CD4-positive, alpha-beta T cell (primary cell): ENCODE data around the gene ARFGEF2. TPM values are rescaled to one million over a fixed set of nuclear protein-coding genes. Genes with fewer than 3 reads are reported as not detected.

ENCODE experiments used
- ATAC-seq: fragments of 200-7000 bp; cut with Tn5 transposase; one replicate; pipeline ENCODE4 v1.10.0; 2022; ENCODE audit warnings: mild to moderate bottlenecking; ENCODE audit not compliant: poor library complexity
- CTCF ChIA-PET: fragments of 350-600 bp; sonication (Branson Sonifier 250); formaldehyde crosslinking; loops from one replicate; lab custom pipeline; 2021; ENCODE audit warnings: antibody characterized with exemption, inconsistent platforms; lab: Charles Lee
- POLR2A ChIA-PET: fragments of 350-600 bp; sonication (Branson Sonifier 250); formaldehyde crosslinking; loops from one replicate; lab custom pipeline; 2021; ENCODE audit warnings: antibody characterized with exemption, inconsistent platforms; lab: Charles Lee
- DNase-seq, 14 experiments: peaks; one replicate each; pipeline ENCODE4 v3.0.0-alpha.2; 2013 to 2020; ENCODE audit warnings: mixed read lengths in 2 of 14
- H3K27ac ChIP-seq, 2 donors: one replicate each; pipeline versions ENCODE4 v1.5.1 to v1.7.0; 2013; ENCODE audit warnings: low read length in 2 of 2, low read depth in 1 of 2, mild to moderate bottlenecking in 1 of 2
- H3K27me3 ChIP-seq, 2 experiments: 1 replicate in 1 of 2; 2 replicates in 1 of 2; pipeline versions ENCODE4 v1.6.1 to v1.7.0; 2013; ENCODE audit warnings: low read length in 2 of 2, control low read depth in 1 of 2, mild to moderate bottlenecking in 1 of 2, moderate library complexity in 1 of 2; ENCODE audit not compliant: insufficient read depth in 2 of 2, control insufficient read depth in 1 of 2
- H3K36me3 ChIP-seq: one replicate; pipeline ENCODE4 v1.6.1; 2013; ENCODE audit warnings: low read length, control low read depth; ENCODE audit not compliant: insufficient read depth
- H3K4me1 ChIP-seq: one replicate; pipeline ENCODE4 v1.6.1; 2013; ENCODE audit warnings: low read length, control low read depth; ENCODE audit not compliant: insufficient read depth
- H3K4me3 ChIP-seq: one replicate; pipeline ENCODE4 v1.5.1; 2013; ENCODE audit warnings: mild to moderate bottlenecking, low read length, moderate library complexity
- H3K9me3 ChIP-seq, 2 experiments: 1 replicate in 1 of 2; 2 replicates in 1 of 2; pipeline versions ENCODE4 v1.6.1 to v1.7.0; 2013; ENCODE audit warnings: low read length in 2 of 2, mild to moderate bottlenecking in 2 of 2, control low read depth in 1 of 2, moderate library complexity in 1 of 2; ENCODE audit not compliant: control insufficient read depth in 1 of 2, insufficient read depth in 1 of 2
- H3K27ac Mint-ChIP-seq: one replicate; pipeline ENCODE4 v1.8.0; 2020; ENCODE audit warnings: mixed read lengths
- H3K27me3 Mint-ChIP-seq: one replicate; pipeline ENCODE4 v1.8.0; 2021; ENCODE audit warnings: mixed read lengths
- H3K36me3 Mint-ChIP-seq: one replicate; pipeline ENCODE4 v1.8.0; 2021; ENCODE audit warnings: low read depth, mixed read lengths
- H3K4me1 Mint-ChIP-seq: one replicate; pipeline ENCODE4 v1.8.0; 2021; ENCODE audit warnings: low read depth, mixed read lengths
- H3K4me3 Mint-ChIP-seq: one replicate; pipeline ENCODE4 v1.8.0; 2020; ENCODE audit warnings: mild to moderate bottlenecking, mixed read lengths
- H3K9me3 Mint-ChIP-seq: one replicate; pipeline ENCODE4 v1.8.0; 2020; ENCODE audit warnings: mixed read lengths
- intact Hi-C, 2 experiments: fragments of 100-400 bp; cut with DNase I in 1 of 2; cut with micrococcal nuclease in 1 of 2; formaldehyde crosslinking; loops; one replicate each; pipeline versions ENCODE4 v1.15.1 to v1.9.0; 2023 to 2025; cut with DNase I, micrococcal nuclease
- total RNA-seq, 174 experiments: library from RNA in 2 of 174; stranded (reverse) in 2 of 174; gene quantifications; one replicate each; pipeline ENCODE4 v1.2.3 and lab custom pipeline; 2021 to 2026
- TF ChIP-seq, protein P1 (sequence below): fragments of 200-600 bp; IDR thresholded peaks from one replicate; pipeline ENCODE4 v1.8.0; 2022; ENCODE audit warnings: antibody characterized with exemption, mild to moderate bottlenecking

ARFGEF2 gene
- total RNA-seq, 2 experiments from 2014 or later = 23.0 to 23.4 TPM

GRCh38 chr20:49032455-49032854 is 110.9 kb downstream of the ARFGEF2 start:
- no peaks in the 10 kb centered on the region for H3K27me3 ChIP-seq
- H3K27ac ChIP-seq = no peak overlapping the region
- no peak for DNase-seq
- TF ChIP-seq, protein P1, sequence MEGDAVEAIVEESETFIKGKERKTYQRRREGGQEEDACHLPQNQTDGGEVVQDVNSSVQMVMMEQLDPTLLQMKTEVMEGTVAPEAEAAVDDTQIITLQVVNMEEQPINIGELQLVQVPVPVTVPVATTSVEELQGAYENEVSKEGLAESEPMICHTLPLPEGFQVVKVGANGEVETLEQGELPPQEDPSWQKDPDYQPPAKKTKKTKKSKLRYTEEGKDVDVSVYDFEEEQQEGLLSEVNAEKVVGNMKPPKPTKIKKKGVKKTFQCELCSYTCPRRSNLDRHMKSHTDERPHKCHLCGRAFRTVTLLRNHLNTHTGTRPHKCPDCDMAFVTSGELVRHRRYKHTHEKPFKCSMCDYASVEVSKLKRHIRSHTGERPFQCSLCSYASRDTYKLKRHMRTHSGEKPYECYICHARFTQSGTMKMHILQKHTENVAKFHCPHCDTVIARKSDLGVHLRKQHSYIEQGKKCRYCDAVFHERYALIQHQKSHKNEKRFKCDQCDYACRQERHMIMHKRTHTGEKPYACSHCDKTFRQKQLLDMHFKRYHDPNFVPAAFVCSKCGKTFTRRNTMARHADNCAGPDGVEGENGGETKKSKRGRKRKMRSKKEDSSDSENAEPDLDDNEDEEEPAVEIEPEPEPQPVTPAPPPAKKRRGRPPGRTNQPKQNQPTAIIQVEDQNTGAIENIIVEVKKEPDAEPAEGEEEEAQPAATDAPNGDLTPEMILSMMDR = no peak
- peaks cover 2% of the 10 kb centered on the region for H3K4me1 ChIP-seq
- H3K4me3 ChIP-seq = no peak overlapping the region
- H3K9me3 Mint-ChIP-seq = no peaks in the 10 kb centered on the region
- H3K9me3 ChIP-seq = no peaks in the 10 kb centered on the region
- no peak for ATAC-seq
- H3K27me3 Mint-ChIP-seq = no peaks in the 10 kb centered on the region
- ChIA-PET POLR2A (no interaction called here), CTCF (no interaction called here)
- H3K4me3 Mint-ChIP-seq = no peak overlapping the region
- intact Hi-C loops = no loop called here
- H3K4me1 Mint-ChIP-seq = peaks cover under 1% of the 10 kb centered on the region
- no peak overlapping the region for H3K27ac Mint-ChIP-seq
- peaks cover 53% of the 10 kb centered on the region for H3K36me3 Mint-ChIP-seq
- H3K36me3 ChIP-seq = peaks cover 58% of the 10 kb centered on the region

GRCh38 chr20:49034070-49034732 is 112.7 kb downstream of the ARFGEF2 start:
- POLR2A ChIA-PET = no interaction called here
- no peak overlapping the region for H3K27ac ChIP-seq
- no peak overlapping the region for H3K4me3 Mint-ChIP-seq
- H3K4me3 ChIP-seq = no peak overlapping the region
- H3K27ac Mint-ChIP-seq = no peak overlapping the region
- ATAC-seq (no peak), DNase-seq (no peak)
- CTCF ChIA-PET = no interaction called here
- H3K9me3 Mint-ChIP-seq = no peaks in the 10 kb centered on the region
- no peaks in the 10 kb centered on the region for H3K9me3 ChIP-seq
- H3K4me1 Mint-ChIP-seq = peaks cover 14% of the 10 kb centered on the region
- H3K27me3 ChIP-seq = no peaks in the 10 kb centered on the region
- H3K27me3 Mint-ChIP-seq = no peaks in the 10 kb centered on the region
- peaks cover 41% of the 10 kb centered on the region for H3K36me3 Mint-ChIP-seq
- H3K36me3 ChIP-seq = peaks cover 43% of the 10 kb centered on the region
- H3K4me1 ChIP-seq = peaks cover 19% of the 10 kb centered on the region
- intact Hi-C loops = no loop called here
- TF ChIP-seq, protein P1 = no peak

GRCh38 chr20:49037962-49038387 is 116.5 kb downstream of the ARFGEF2 start:
- CTCF ChIA-PET = interaction anchor here (1.1 kb wide), 1 partner anchor 11 kb away, joined by 3 read pairs; no protein-coding TSS in a partner anchor
- Histone ChIP-seq H3K4me3 (no peak overlapping the region), H3K27me3 (no peaks in the 10 kb centered on the region), H3K9me3 (no peaks in the 10 kb centered on the region), H3K36me3 (peaks cover 20% of the 10 kb centered on the region), H3K27ac (no peak overlapping the region), H3K4me1 (peaks cover 23% of the 10 kb centered on the region)
- peak; percentile 71 for ATAC-seq
- Mint-ChIP-seq H3K4me1 (peaks cover 20% of the 10 kb centered on the region), H3K36me3 (peaks cover 21% of the 10 kb centered on the region), H3K4me3 (peak overlapping the region; percentile 63), H3K27me3 (no peaks in the 10 kb centered on the region), H3K27ac (peak overlapping the region; percentile 28), H3K9me3 (no peaks in the 10 kb centered on the region)
- intact Hi-C loops = no loop called here
- TF ChIP-seq, protein P1 = no peak
- POLR2A ChIA-PET = interaction anchor here (1.1 to 2.2 kb wide), 3 partner anchors 8 to 181 kb away, joined by 4 to 25 read pairs (median 6); partner anchors contain the start of genes CSE1L and DDX27
- DNase-seq = peak in 5 of 14 experiments; percentile 4 to 58 (median 48)
